Non-pigmented ciliary epithelial cell (primary cell): Measurements from ENCODE around the gene RGS4.
A peak's percentile ranks its signal among the peaks of the same experiment; 100 is the strongest.

Source experiments
- DNase-seq: peaks from one replicate; pipeline ENCODE4 v3.0.0-alpha.2; 2010; ENCODE audit warnings: low read depth

RGS4 gene

DNA sequence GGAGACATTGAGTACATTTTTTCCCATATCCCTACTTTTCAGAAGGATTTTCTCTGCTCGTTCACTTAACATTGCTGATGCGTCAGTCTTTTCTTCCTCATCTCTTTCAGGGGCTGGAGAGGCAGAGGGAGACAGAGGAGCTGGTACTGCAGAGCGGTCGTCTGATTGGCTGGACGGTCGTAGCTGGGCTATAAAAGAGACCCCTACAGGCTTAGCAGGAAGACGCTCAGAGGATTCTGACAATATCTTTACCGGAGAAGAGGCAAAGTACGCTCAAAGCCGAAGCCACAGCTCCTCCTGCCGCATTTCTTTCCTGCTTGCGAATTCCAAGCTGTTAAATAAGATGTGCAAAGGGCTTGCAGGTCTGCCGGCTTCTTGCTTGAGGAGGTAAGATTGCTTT is at the start of gene RGS4:
Gene RGS4 (plus strand): TSS at position 220 of the 400 bp plus-strand sequence. CDS start 124 bp downstream, at position 344.
- DNase-seq = peak; percentile 94

DNA sequence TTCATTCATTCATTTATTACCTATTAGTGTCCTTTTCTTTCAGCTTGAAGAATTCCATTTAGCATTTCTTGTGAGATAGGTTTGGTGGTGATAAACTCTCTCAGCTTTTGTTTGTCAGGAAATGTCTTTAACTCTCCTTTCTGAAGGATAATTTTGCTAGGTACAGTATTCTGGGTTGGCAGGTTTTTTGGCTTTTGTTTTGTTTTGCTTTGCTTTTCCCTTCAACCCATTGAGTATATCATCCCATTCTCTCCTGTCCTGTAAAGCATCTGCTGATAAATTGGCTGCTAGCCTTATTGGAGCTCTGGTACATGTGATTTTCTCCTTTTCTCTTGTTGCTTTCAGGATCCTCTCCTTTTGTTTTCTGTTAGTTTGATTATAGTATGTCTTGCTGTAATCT is 47.0 kb upstream of the RGS4 start:
- no peak for DNase-seq

GRCh38 chr1:163027610-163028009 is 41.6 kb upstream of the RGS4 start:
- DNase-seq = no peak

DNA sequence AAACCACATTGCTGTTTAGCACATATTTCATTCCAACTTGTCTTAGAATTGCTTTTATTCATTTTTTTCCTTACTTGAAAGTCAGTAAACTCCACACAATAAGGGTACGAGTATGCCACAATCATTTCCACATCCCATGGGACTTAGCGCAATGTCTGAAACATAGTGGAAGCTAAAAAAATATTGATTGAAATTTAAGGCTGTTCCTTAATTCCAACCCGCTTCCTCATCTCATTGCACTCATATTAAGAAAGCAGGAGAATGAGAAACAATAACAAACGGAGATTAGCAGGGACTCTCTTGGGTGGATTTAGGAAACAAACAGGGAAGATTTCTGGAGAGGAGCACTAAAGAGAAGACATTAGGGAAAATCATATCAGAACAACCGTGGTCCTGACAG is 39.3 kb upstream of the RGS4 start:
- no peak for DNase-seq

DNA sequence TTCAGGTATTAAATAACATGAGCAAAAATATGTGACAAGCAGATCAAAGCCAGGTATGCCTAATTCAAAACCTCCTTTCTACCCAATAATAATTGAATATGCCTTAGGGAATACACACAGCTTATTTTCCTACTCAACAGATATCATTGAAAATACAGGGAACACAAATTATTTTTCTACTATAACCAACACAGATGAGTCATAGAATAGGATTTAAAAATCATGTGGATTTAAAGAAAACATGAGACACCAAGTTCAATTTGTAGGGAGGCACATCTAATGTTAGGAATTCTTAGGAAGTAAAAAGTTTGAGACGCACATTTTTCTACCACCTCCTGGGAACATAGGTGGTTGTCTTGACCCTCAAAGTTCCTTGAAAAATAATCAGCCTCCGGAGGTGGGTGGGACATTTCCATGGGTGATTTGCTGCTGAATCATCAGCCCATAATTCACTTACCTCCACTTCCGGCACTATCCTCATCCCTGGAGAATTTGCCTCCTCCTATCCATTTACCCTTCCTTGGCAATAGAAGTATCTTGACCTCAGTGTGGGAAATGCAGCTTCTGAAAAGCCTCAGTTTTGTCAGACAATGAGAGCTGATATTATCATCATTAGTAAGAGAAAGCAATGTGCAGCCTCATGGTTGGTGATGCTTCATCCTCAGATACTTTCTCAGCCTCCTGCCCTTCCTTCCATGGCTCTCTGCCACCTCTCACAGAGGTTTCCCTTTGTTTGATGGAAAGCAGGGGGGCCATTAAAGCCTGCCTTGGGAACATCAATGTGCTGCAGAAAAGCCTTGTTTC is 33.5 kb upstream of the RGS4 start:
- DNase-seq = peak; percentile 96

GRCh38 chr1:163036671-163037070 is 32.5 kb upstream of the RGS4 start:
- DNase-seq = no peak

DNA sequence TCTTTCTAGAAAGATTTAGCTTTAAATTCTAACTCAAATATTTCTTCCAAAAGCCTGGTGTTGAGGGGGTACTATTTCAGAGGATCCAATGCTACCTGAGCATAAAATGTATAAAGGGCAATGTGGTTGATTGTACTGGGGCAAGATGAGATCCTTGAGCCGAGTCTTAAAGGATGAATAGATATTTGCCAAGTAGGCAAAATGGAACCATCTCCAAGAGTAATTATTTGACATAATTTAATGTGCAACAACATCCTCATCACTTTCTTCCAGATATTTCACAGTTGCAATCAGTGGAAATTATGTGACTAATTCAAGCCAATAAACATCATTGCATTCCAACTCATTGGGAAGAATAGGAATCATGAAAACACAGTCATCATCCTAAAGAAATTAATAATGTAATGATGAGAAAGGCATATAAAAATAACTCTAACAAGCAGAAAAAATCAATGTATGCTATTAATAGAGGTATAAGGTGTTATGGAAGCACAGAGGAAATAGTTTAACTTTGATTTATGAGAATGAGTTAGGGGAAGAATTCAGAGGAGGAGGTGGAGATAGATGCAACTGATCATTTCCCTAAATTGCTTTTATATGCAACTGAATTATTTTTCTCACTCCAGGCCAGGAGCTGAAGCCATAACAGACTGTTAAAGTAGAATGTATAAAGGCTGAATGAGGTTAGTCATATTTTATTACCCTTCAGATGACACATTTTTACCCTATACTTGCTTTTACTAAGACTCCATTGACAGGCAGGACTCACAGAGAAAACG is 30.0 kb upstream of the RGS4 start:
- no peak for DNase-seq

DNA sequence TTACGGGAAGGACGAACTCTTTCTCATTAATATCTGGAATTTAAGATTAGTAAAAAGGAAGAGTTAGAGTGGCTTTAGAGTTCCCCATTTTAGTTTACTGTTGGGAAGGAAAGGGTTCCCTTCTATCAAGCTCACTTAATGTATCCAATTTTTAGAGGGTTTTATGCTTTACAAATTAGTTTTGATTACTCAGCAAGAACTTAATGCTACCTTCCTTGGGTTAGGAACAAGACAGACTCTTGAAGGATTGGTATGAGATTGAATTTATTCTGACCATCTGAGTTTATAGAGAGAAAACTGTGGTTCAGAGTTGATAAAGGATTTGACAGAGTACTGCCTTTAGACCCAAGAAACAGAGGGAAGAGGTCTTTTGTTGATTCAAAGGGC is 29.5 kb upstream of the RGS4 start:
- no peak for DNase-seq

- DNase-seq = no peak
Measured at GRCh38 chr1:163046071-163046470, 23.1 kb upstream of the RGS4 start.

- no peak for DNase-seq
Measured at GRCh38 chr1:163047951-163048659, 21.1 kb upstream of the RGS4 start.

- no peak for DNase-seq
Measured at GRCh38 chr1:163048869-163049268, 20.3 kb upstream of the RGS4 start.

DNA sequence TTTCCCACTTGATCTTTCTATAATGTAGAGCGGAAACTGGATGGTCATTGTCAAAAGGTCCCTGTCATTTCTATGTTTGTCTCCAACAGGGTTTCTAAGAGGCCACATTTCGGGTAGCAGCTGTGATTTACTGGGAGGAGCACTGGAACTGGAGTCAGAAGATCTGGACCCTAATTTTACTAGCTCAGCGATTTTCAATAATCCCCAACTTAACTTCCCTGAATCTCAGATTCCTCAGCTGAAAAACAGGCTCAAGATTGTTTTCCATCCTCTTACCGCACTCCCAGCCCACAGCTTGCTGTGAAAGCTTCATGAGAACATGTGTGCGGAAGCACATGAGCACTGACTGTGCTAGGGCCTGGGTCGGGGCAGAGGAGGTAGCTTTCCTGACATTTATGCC is 19.9 kb upstream of the RGS4 start:
- no peak for DNase-seq

- no peak for DNase-seq
Measured at GRCh38 chr1:163050496-163050895, 18.7 kb upstream of the RGS4 start.

DNA sequence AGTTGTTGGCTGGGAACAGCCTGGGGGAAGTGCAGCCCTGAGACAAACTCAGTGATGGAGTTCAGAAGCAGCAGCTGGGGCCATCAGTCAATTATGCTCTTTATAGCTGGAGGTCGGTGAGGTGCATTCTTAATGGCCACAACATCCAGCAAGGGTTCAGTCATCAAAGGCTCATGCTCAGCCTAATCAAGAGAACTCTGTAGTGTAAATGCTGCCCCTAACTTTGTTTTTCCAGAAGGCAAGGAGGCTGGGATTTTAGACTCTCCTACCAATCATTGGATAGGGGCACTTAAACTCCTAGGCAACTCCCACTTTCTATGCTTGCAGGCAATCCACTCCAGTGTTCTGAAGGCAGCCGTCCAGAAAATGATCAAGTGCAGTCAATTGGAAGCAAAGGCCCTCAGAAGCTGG is 15.0 kb upstream of the RGS4 start:
- DNase-seq = no peak

DNA sequence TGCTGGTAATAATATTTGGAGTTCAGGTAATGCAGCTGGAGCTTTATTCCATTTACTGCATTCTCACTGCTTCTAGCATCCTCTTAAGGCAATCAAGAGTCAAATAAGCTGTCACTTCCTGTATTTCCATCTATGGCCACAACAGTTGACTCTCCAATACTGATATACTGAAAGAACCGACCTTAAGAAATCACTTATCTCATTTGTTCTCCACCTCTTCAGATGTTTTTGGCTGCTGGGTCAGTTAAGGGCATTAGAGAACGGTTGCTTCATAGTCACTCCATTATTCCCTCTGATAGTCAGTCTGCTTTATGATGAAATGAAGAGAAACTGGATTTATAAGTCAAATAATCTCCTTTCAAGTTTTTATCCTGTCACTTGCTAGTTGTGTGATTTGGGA is 14.2 kb upstream of the RGS4 start:
- DNase-seq = no peak

- no peak for DNase-seq
Measured at GRCh38 chr1:163055531-163055930, 13.6 kb upstream of the RGS4 start.

DNA sequence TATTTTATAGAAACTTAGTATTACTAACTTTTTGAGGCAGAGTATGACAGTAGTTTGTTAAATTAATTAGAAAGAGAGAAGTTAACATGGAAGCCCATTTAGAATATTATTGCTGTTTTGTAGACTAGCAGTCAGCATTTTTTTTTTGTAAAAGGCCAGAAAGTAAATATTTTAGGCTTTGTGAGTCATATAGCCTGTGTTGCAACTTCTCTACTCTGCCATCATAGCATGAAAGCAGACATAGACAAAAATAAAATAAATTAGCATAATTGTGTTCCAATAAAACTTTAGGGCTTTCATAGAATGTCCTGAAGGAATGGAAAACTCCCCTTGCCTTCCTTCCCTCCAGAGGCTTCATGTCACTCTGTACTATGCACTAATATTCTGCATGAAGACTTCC is 12.3 kb upstream of the RGS4 start:
- no peak for DNase-seq

- DNase-seq = no peak
Measured at GRCh38 chr1:163060343-163061007, 8.7 kb upstream of the RGS4 start.

- DNase-seq = no peak
Measured at GRCh38 chr1:163063143-163063542, 6.0 kb upstream of the RGS4 start.

GRCh38 chr1:163063610-163064009 is 5.6 kb upstream of the RGS4 start:
- DNase-seq = no peak

DNA sequence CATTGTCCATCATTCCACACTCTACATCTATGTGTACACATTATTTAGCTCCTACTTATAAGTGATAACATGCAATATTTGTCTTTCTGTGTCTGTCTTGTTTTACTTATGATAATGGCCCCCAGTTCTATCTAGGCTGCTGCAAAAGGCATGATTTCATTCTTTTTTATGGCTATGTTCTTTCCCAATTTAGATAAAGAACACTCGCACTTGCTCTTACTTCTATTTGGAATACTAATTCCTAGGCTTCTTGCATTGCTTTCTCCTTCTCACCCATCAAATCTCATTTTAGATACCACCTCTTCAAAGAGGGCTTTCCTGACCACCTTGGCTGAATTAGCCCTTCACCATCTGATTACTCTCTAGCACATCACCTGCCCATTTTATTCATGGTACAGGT is 3.0 kb upstream of the RGS4 start:
- DNase-seq = no peak

DNA sequence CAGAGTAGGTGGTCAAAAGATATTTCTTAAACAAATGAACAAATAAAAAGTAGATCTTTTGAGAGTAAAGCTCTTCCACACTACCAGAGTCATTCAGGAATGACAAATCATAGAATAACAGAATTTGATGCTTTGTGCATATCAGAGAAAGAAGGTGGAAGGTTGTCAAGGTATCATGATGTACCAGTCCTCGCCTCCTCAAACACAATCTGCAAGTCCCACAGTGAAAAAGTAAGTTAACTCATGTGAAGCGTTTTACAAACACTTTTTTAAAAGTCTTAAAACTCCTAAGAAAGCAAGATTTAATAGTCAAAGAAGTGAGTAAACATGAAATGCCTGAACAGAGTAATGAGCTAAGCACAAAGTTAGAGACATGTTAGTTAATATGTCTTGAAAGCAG is 2.5 kb upstream of the RGS4 start:
- DNase-seq = no peak
